ENCODE data around the gene PERCC1.
"Not testable (repeated sequence)": the region's sequence is repeated elsewhere in the genome, so short reads cannot be mapped to it uniquely, and the experiment has no call there.

Gene PERCC1

GRCh38 chr16:1469141-1469540 is 38.3 kb downstream of the PERCC1 start:
- not testable (repeated sequence) for DNase-seq (ENCODE audit: low read depth in 2 of 2)

- no peak for DNase-seq (ENCODE audit: low read depth in 2 of 2)
Measured at GRCh38 chr16:1469693-1470201, 38.9 kb downstream of the PERCC1 start.

- DNase-seq (ENCODE audit: low read depth in 2 of 2) = no peak
Measured at GRCh38 chr16:1470481-1471251, 39.8 kb downstream of the PERCC1 start.

- no peak for DNase-seq (ENCODE audit: low read depth in 2 of 2)
Measured at GRCh38 chr16:1471569-1472194, 40.8 kb downstream of the PERCC1 start.

GRCh38 chr16:1472974-1473373 is 42.1 kb downstream of the PERCC1 start:
- DNase-seq (ENCODE audit: low read depth in 2 of 2) = no peak

GRCh38 chr16:1474082-1474795 is 43.4 kb downstream of the PERCC1 start:
- no peak for DNase-seq (ENCODE audit: low read depth in 2 of 2)

GRCh38 chr16:1474796-1475551 is 44.1 kb downstream of the PERCC1 start, which contains the start of gene CLCN7:
Gene CLCN7 (minus strand): TSS chr16:1475028. CDS start chr16:1474974, 54 bp downstream.
- peak; percentile 72 to 82 for DNase-seq (ENCODE audit: low read depth in 2 of 2)

- no peak for DNase-seq (ENCODE audit: low read depth in 2 of 2)
Measured at GRCh38 chr16:1475552-1476114, 44.8 kb downstream of the PERCC1 start.

GRCh38 chr16:1477033-1477432 is 46.2 kb downstream of the PERCC1 start:
- no peak for DNase-seq (ENCODE audit: low read depth in 2 of 2)

GRCh38 chr16:1478937-1479336 is 48.1 kb downstream of the PERCC1 start:
- DNase-seq (ENCODE audit: low read depth in 2 of 2) = not testable (repeated sequence)

GRCh38 chr16:1481906-1482835 is 51.3 kb downstream of the PERCC1 start:
- no peak for DNase-seq (ENCODE audit: low read depth in 2 of 2)

Data from activated CD8-positive, alpha-beta memory T cell treated with anti-CD3 and anti-CD28 coated beads for 4 hours (primary cell).